Prostate gland (tissue), 2 donors: ENCODE data around the gene NTN1.

Experiments used
- CTCF ChIP-seq, 4 experiments: fragments of 200-600 bp in 2 of 4; fragments of 450-650 bp in 2 of 4; sonication (generic) in 2 of 4; IDR thresholded peaks; 1 replicate in 3 of 4; 2 replicates in 1 of 4; pipeline ENCODE4 v1.5.1; 2016 to 2019; ENCODE audit warnings: antibody characterized with exemption in 4 of 4, mild to moderate bottlenecking in 2 of 4, moderate library complexity in 2 of 4
- POLR2AphosphoS5 ChIP-seq: sonication (generic); formaldehyde crosslinking; IDR thresholded peaks from one replicate; pipeline ENCODE4 v1.6.1; 2017; ENCODE audit warnings: antibody characterized with exemption

GRCh38 chr17:9254841-9255240, 233.5 kb downstream of the NTN1 start:
- TF ChIP-seq CTCF (IDR thresholded peaks at IDR 0.05) (no peak), POLR2AphosphoS5 (no peak)
